ENCODE results near the gene BIK. TPM values are rescaled to one million over a fixed set of nuclear protein-coding genes. Genes with fewer than 3 reads are reported as not detected.

The BIK gene
- total RNA-seq, 1 donor from 2014 or later: not detected

- peak; percentile 36 to 91 for DNase-seq (ENCODE audit: low spot score in 2 of 2)
- Histone ChIP-seq H3K9me3 (no peaks in the 10 kb centered on the region), H3K36me3 (no peaks in the 10 kb centered on the region), H3K4me1 (no peaks in the 10 kb centered on the region), H3K4me3 (peak within 1 kb of the TSS; percentile 61 to 85), H3K27ac (no peak within 1 kb of the TSS), H3K27me3 (no peaks in the 10 kb centered on the region)
- TF ChIP-seq CTCF (IDR thresholded peaks at IDR 0.05): no peak
- intact Hi-C loops (cut with DNase I): loop anchor here (10.0 kb wide), 1 partner anchor 434 kb away; no protein-coding TSS in a partner anchor
These were observed 21.4 kb upstream of the BIK start, which contains the start of gene TTLL1 for GRCh38 chr22:43088984-43089717. Gene TTLL1 (minus strand): TSS chr22:43089391. CDS start chr22:43075586, 13,805 bp downstream.

DNA sequence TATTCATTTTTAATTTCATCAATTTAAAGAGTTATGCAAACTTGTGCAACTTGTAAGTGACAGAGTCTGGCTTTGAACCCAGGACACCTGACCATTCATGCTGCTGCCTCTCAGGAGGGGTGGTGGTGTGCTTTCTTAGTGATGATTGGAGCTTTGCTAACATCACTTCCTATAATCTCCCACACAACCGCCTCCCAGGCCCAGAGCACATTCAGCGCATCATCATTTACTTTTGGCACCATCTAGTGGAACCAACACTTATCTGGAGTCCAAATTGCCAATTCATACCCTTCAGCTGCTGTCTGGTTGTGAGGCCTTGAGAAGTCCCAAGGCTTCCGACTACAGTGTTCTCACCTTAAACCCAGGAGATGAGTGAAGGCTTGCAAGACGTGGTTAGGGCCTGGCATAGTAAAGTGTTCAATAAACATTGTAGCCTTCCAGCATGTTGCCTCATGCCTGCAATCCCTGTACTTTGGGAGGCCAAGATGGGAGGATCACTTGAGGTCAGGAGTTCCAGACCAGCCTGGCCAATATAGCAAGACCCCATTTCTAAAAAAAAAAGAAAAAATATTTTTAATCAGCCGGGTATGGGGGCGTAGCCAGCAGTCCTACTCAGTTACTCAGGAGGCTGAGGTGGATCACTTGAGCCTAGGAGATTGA lies 20.3 kb upstream of the BIK start:
- H3K27me3 ChIP-seq: no peaks in the 10 kb centered on the region
- DNase-seq (ENCODE audit: low spot score in 2 of 2): peak in 1 of 2 donors; percentile 76
- peak; percentile 9 to 31 (median 10) for TF ChIP-seq CTCF (IDR thresholded peaks at IDR 0.05)
- H3K27ac ChIP-seq: no peak overlapping the region
- no peaks in the 10 kb centered on the region for H3K4me1 ChIP-seq
- H3K9me3 ChIP-seq: no peaks in the 10 kb centered on the region
- no peak overlapping the region for H3K4me3 ChIP-seq
- H3K36me3 ChIP-seq: no peaks in the 10 kb centered on the region
- intact Hi-C loops (cut with DNase I): no loop called here

GRCh38 chr22:43092085-43092484 lies 18.5 kb upstream of the BIK start:
- no peaks in the 10 kb centered on the region for H3K36me3 ChIP-seq
- no peaks in the 10 kb centered on the region for H3K9me3 ChIP-seq
- no peaks in the 10 kb centered on the region for H3K4me1 ChIP-seq
- H3K4me3 ChIP-seq: no peak overlapping the region
- H3K27me3 ChIP-seq: no peaks in the 10 kb centered on the region
- DNase-seq (ENCODE audit: low spot score in 2 of 2): no peak
- no peak overlapping the region for H3K27ac ChIP-seq
- intact Hi-C loops (cut with DNase I): no loop called here
- TF ChIP-seq CTCF (IDR thresholded peaks at IDR 0.05): no peak

GRCh38 chr22:43094085-43094484 lies 16.5 kb upstream of the BIK start:
- intact Hi-C loops (cut with DNase I): no loop called here
- TF ChIP-seq CTCF (IDR thresholded peaks at IDR 0.05): no peak

DNA sequence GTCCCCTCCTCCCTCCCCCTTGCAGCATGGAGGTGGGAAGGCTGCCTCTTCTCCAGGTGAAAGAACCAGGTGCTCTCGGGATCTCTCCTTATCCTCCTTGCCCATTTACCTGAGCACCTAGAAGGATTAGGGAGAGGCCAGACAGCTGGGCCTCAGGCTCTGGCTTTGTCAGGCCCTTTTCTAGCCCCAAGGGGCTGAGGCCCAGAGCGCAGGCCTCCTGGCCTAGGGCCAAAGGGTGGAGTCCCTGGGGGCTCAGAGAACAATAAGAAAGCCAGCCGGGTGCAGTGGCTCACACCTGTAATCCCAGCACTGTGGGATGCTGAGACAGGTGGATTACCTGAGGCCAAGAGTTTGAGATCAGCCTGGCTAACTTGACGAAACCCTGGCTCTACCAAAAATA lies 16.0 kb upstream of the BIK start:
- H3K4me1 ChIP-seq: no peaks in the 10 kb centered on the region
- H3K36me3 ChIP-seq: no peaks in the 10 kb centered on the region
- H3K9me3 ChIP-seq: no peaks in the 10 kb centered on the region
- H3K4me3 ChIP-seq: no peak overlapping the region
- H3K27me3 ChIP-seq: no peaks in the 10 kb centered on the region
- intact Hi-C loops (cut with DNase I): no loop called here
- H3K27ac ChIP-seq: no peak overlapping the region
- TF ChIP-seq CTCF (IDR thresholded peaks at IDR 0.05): no peak
- DNase-seq (ENCODE audit: low spot score in 2 of 2): no peak

More at GRCh38 chr22:43094085-43094484, 16.5 kb upstream of the BIK start:
- H3K4me1 ChIP-seq: no peaks in the 10 kb centered on the region
- H3K27me3 ChIP-seq: no peaks in the 10 kb centered on the region
- no peak overlapping the region for H3K27ac ChIP-seq
- no peaks in the 10 kb centered on the region for H3K9me3 ChIP-seq
- no peak overlapping the region for H3K4me3 ChIP-seq
- DNase-seq (ENCODE audit: low spot score in 2 of 2): no peak
- no peaks in the 10 kb centered on the region for H3K36me3 ChIP-seq
